VCaP (cell line): ENCODE measurements around the gene WWOX.

Source experiments
- H3K27ac ChIP-seq: fragments of 450-650 bp; 2 replicates; pipeline ENCODE4 v1.5.1; 2017
- CTCF ChIP-seq: fragments of 450-650 bp; conservative IDR thresholded peaks from 2 replicates; pipeline ENCODE4 v1.5.1; 2017; ENCODE audit warnings: mild to moderate bottlenecking, moderate library complexity

The WWOX gene

GRCh38 chr16:79110953-79111352 lies 1011.5 kb downstream of the WWOX start:
- no peak for TF ChIP-seq CTCF
- no peak overlapping the region for H3K27ac ChIP-seq

- no peak overlapping the region for H3K27ac ChIP-seq
- no peak for TF ChIP-seq CTCF
These were observed 1013.0 kb downstream of the WWOX start for GRCh38 chr16:79112462-79112861.

- H3K27ac ChIP-seq: no peak overlapping the region
- no peak for TF ChIP-seq CTCF
These were observed 1014.4 kb downstream of the WWOX start for GRCh38 chr16:79113826-79114225.

DNA sequence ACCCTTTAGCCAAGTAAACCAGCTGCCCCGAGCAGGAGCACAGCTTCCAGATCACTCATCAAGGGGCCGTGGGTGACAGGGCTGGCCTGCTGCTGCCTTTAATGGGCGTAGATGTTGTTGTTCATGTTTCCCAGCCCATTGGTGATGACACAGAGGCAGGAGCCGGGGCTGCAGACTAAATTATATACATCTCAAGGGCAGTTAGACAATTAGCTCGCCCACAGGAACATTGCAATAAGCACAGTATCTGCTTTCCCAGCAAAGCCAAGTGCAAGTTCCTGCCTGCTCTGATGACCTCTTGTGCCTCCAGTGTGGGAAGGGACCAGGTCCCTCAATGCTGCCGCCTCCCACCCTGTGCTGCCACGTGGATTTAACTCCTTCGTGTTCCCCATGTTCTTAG lies 1015.3 kb downstream of the WWOX start:
- H3K27ac ChIP-seq: no peak overlapping the region
- TF ChIP-seq CTCF: no peak

DNA sequence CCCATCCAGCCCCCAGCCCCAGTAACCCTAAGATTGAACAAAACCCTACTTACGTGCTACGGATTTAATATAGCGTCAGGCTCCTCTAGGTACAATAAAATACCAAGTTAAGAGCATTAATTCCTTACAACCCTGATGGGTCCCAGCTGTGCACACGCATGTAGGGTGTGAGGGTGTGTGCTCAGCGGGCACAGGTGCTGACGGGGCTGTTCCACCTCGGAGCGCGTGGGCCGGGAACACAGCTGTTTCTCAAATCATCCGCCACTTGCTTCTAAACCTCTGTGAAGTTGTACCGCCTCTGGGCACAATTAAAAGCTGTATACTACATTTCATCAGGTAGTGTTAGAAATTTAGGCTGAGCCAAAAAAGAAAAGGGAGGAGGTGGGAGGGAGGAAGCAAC lies 1022.5 kb downstream of the WWOX start:
- no peak overlapping the region for H3K27ac ChIP-seq
- TF ChIP-seq CTCF: no peak

DNA sequence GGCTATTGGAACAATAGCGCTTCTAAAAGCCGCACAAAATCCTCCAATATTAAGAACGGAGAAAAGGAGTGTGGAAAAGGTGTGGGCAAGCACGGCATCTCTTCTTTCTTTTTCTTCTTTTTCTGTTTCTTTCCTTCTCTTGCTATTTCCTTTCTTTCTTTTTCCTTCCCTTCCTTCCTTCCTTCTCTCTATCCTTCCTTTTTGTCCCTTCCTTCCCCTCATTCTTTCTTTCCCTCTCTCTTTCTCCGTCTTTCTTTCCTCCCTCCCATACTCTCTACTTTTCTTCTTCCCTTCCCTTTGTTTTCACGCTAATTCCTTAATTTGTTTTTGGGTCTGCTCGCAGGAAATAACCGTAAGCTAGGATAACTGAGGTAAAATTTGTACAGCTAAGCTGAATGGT lies 1022.9 kb downstream of the WWOX start:
- no peak for TF ChIP-seq CTCF
- no peak overlapping the region for H3K27ac ChIP-seq

- TF ChIP-seq CTCF: no peak
- no peak overlapping the region for H3K27ac ChIP-seq
These were observed 1024.7 kb downstream of the WWOX start for GRCh38 chr16:79124016-79124756.
